Measurements from ENCODE around the gene MYL6B.
"Not testable (repeated sequence)": the region's sequence is repeated elsewhere in the genome, so short reads cannot be mapped to it uniquely, and the experiment has no call there.

The MYL6B gene

DNA sequence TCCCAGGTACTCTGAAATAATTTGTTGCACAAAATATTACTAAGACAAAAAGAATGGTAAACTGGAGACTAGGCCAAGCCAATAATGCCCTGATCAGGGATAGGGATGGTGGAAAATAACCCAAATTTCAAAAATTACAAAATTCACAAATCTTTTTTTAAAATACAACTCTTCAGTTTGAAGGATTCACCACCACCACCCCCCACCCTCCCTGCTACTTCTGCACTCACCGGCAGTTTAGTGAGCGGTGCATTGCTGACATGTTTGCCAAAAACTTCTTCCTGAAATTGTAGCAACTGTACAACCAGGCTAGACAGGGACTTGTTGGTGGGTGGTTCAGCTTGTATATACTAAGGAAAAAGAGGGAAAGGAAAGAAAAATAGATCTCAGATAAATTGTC lies 34.6 kb downstream of the MYL6B start:
- DNase-seq, result no peak

GRCh38 chr12:56188131-56188777 lies 35.9 kb downstream of the MYL6B start:
- DNase-seq, result no peak

GRCh38 chr12:56188778-56189098 lies 36.4 kb downstream of the MYL6B start:
- no peak for DNase-seq

DNA sequence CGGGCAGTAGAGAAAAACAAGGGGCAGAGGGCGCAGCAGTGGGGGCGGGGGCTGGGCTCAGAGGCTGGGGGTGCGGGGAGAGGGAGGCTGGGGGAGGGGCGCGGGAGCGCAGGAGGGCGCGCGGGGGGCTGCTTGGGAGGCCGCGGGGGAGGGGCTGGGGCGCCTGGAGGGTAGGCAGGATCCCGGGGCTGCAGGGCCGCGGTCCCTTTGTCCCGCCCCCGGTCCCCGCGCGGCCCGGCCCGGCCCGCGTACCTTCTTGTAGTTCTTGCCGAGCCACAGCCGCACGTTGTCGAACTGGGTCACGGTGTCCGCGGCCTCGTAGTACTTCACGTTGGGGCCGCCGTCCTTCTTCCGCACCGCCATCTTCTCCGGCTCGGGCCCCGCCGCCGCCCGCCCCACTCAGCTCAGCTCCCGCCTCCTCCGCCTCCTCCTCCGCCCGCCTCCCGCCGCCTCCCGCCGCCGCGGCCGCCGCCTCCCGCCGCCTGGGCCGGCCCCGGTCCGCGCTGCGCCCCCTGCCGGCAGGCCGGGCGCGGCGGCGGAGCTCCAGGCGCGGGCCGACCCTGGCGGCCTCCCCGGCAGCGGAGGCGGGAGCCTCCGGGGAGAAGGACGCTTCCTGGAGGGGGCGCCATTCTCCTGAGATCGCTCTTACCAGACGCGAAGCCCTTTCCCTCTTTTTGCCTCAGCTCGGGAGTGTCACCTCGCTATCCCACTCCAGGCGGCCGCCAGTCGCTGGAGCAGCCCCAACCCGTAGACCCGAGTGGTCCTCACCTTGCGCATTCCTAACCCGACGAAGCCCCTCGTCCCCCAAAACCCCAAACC lies 36.9 kb downstream of the MYL6B start, which contains the start of gene SMARCC2:
Gene SMARCC2 (minus strand): TSS at position 385 of the 819 bp plus-strand sequence. CDS start 22 bp downstream, at position 363.
- DNase-seq, result peak; percentile 74

GRCh38 chr12:56189918-56190694 lies 37.7 kb downstream of the MYL6B start:
- DNase-seq, result peak; percentile 60

GRCh38 chr12:56190695-56191155 lies 38.3 kb downstream of the MYL6B start:
- DNase-seq, result no peak

DNA sequence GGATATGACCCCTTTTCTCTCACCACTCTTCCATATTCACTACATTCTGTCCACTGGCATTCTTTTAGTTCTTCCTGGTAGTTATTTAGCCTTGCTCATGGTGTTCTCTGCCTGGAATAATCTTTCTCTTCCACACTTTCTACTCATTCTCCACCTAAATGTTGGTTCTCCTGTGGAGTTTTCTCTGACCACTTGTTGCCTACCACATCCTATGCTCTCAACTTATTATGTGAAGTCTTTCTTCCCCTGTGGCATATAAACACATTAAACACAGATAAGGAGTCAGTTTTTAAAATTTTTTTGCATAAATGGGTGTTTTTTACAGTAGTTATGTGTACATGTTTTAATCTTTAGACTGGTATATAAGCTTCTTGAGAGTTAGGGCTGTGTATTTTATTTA lies 40.2 kb downstream of the MYL6B start:
- no peak for DNase-seq

DNA sequence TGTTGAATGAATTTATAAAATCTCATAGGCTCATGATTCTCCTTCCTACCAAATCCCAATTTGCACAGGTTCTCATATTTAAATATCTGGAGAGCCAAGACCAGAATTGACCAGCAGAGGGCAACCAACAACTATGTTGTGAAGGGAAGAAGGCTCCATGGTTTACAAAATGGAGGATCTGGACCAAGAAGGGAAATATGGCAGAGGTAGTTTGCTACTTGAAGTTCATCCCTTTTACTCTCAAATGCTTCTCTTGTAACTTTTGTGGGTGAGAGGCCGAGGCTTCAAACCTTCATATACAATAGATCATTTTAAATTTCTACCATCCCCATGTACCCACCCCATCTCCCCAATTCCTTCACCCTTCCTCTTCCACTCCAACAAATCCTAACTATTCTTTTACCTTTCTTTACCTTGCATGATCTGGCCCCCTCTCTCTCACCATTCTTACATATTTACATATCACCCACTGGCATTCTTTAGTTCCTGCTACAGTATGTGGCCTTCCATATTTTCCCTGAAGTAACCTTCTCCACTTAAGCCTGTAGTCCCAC lies 40.7 kb downstream of the MYL6B start:
- peak; percentile 78 for DNase-seq

GRCh38 chr12:56196818-56197550 lies 44.6 kb downstream of the MYL6B start:
- DNase-seq, result not testable (repeated sequence)

- DNase-seq, result no peak
Observed at GRCh38 chr12:56197921-56198635, 45.7 kb downstream of the MYL6B start.

DNA sequence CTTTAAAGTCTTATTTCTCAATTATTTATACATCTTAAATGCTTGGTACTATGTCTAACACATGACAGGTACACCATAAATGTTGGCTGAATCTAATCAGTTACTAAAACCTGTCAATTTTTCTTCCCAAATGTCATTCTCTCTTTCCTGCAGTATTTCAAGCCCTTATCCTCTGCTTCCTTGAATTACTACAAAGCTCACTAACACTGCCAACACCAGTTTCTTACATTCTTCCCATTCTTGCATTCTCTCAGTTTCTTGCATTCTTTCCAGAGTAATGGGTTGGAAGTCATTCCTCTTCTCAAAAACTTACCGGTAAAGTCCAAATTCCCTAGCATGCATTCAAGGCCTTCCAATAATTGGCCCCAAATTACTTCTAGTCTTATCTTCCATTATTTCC lies 46.4 kb downstream of the MYL6B start:
- DNase-seq, result no peak

DNA sequence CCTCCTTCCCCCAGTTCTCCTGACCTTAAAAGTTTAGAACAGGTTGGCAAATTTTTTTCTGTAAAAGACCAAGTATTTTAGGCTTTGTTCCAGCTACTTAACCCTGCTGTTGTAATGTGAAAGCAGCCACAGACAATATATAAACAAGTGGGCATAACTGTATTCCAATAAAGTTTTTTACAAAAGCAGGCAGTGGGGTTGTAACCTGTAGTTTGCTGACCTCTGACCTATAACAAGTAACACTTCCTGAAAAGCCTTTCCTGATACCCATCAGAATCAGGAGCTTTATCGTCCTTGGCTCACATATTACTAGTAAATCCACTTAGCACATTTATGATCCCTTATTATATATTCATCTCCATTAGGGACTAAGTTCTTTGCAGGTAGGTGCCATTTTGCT lies 50.0 kb downstream of the MYL6B start:
- no peak for DNase-seq

DNA sequence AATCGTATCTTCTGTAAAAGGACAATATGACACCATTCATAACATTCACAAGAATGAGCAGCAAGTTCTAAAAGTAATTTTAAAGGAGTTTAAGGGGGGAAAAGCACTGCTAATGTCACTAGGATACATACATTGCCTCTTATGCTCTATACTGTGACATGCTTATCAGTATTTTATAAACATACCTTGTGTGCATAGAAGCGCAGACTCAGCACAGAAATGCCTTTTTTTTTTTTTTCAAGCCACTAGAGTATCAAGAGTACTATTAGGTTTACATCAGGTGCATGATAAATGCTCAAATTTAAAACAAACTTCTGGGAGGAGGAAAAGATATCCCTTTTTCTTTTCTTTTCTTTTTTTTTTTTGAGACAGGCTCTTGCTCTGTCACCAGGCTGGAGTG lies 50.5 kb downstream of the MYL6B start:
- DNase-seq, result no peak

GRCh38 chr12:56204275-56204674 lies 51.9 kb downstream of the MYL6B start:
- no peak for DNase-seq

- no peak for DNase-seq
Observed at GRCh38 chr12:56205445-56205844, 53.1 kb downstream of the MYL6B start.

DNA sequence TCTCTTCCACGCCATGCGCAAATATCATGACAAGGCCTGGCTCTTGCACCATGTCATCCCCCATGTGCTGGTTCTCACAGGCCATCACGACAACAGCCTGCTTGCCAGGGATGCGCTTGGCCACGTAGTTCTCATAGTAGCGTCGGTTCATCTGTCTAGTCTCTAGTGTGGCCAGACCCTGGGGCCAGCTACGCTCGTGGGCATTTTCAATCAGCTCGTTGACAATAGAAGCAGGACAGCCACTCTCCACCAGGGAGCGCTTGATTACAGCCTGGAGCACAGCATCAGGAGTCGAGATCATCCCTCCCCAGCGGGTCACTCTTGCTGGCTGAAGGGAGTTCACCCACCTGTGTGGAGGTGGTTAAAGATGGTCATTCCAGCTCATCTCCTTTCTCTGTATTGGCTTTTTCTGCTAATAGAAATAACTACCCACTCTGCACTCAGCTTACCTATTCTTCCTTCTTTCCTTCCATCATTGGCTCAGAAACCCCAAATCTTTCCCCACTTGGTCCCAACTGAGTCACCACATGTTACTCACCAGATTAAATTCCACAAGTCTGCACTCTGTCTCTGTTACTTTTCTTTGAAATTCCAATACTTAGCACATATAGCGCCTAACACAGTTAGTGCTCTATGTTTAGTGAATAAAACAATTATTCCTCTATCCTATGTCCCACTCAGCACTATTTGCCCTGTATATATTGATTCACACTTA lies 54.2 kb downstream of the MYL6B start:
- DNase-seq, result no peak

Data from NCI-H2029 treated with DMSO at 0.1 percent for 48 hours (cell line).